Thyroid gland (tissue), 4 donors: ENCODE data around the gene SIGLEC10.

Source experiments
- POLR2A ChIP-seq, 2 donors: fragments of 450-650 bp; IDR thresholded peaks; one replicate each; pipeline ENCODE4 v1.6.1; 2017; ENCODE audit warnings: antibody characterized with exemption in 2 of 2, mild to moderate bottlenecking in 2 of 2, moderate library complexity in 1 of 2
- TF ChIP-seq, protein P1 (sequence below), 6 experiments: fragments of 200-600 bp in 3 of 6; fragments of 450-650 bp in 3 of 6; sonication (generic) in 3 of 6; IDR thresholded peaks; one replicate each; pipeline ENCODE4 v1.5.1; 2016 to 2019; ENCODE audit warnings: antibody characterized with exemption in 6 of 6, mild to moderate bottlenecking in 2 of 6, inconsistent platforms in 1 of 6, moderate library complexity in 1 of 6

DNA sequence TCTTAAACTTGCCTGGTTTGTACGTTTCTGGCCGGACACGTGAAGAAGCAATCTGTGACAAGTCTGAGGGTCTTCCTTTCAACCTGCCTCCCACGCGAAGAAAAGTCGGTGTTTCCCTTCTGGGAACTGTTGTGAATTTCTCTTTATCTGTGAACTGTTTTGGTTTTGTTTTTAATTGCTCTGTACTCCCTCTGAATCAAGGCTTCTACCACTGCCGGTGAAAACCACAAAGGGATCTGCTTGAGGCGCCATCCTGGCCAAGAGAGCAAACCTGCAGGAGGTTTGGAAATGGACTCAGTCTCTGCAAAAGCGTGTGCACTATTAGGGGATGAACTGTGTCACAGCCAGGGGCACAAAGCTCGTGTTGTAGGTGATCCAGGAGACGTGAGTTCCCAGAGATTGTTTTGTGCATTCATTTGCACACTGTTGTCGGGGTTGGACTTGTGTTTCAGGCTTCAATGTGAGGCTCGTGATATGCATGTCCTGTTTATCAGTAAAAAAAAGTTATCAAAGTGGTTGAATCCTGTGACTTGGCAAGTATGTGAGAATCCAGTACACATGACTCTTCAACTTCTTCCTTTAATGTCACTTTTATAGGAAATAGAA, 31.1 kb upstream of the SIGLEC10 start:
- no peak for TF ChIP-seq POLR2A (IDR thresholded peaks at IDR 0.05)
- TF ChIP-seq, protein P1, sequence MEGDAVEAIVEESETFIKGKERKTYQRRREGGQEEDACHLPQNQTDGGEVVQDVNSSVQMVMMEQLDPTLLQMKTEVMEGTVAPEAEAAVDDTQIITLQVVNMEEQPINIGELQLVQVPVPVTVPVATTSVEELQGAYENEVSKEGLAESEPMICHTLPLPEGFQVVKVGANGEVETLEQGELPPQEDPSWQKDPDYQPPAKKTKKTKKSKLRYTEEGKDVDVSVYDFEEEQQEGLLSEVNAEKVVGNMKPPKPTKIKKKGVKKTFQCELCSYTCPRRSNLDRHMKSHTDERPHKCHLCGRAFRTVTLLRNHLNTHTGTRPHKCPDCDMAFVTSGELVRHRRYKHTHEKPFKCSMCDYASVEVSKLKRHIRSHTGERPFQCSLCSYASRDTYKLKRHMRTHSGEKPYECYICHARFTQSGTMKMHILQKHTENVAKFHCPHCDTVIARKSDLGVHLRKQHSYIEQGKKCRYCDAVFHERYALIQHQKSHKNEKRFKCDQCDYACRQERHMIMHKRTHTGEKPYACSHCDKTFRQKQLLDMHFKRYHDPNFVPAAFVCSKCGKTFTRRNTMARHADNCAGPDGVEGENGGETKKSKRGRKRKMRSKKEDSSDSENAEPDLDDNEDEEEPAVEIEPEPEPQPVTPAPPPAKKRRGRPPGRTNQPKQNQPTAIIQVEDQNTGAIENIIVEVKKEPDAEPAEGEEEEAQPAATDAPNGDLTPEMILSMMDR (IDR thresholded peaks at IDR 0.05) = no peak
